Measurements from ENCODE around the gene KCNC4. TPM values are rescaled to one million over a fixed set of nuclear protein-coding genes. Genes with fewer than 3 reads are reported as not detected.

KCNC4 gene
- total and polyA plus RNA-seq, 2 donors (not counting 1 experiment from before 2014, with no cell fraction given): 0.66 to 0.76 TPM

- Histone ChIP-seq H3K4me3 (replicated peaks in 1 of 4; ENCODE audit: control extremely low read depth in 1 of 4, insufficient read depth in 1 of 4, low read depth in 3 of 4, low read length in 4 of 4) (no peak overlapping the region), H3K9me3 (ENCODE audit: control insufficient read depth, insufficient read depth, low read depth, low read length) (no peaks in the 10 kb centered on the region), H3K27ac (ENCODE audit: insufficient read depth, low read length) (no peak overlapping the region), H2AFZ (ENCODE audit: low read length) (no peak overlapping the region), H3K4me1 (ENCODE audit: control insufficient read depth, extremely low read depth, insufficient read depth, low read length) (no peaks in the 10 kb centered on the region), H3K9ac (ENCODE audit: insufficient read depth, low read length) (no peak overlapping the region), H3K4me2 (ENCODE audit: extremely low read depth, insufficient read depth, low read length) (no peak overlapping the region), H3K27me3 (ENCODE audit: control insufficient read depth, insufficient read depth, low read length) (peaks cover 3% of the 10 kb centered on the region), H4K20me1 (ENCODE audit: control insufficient read depth, extremely low read depth, insufficient read depth, low read length) (no peaks in the 10 kb centered on the region), H3K36me3 (ENCODE audit: control insufficient read depth, insufficient read depth, low read length) (no peaks in the 10 kb centered on the region), H3K79me2 (ENCODE audit: control insufficient read depth, insufficient read depth, low read length) (no peaks in the 10 kb centered on the region)
- no peak for TF ChIP-seq EZH2 (IDR thresholded peaks at IDR 0.05; ENCODE audit: low read length, missing control alignments)
- TF ChIP-seq CTCF (conservative IDR thresholded peaks at IDR 0.05 in 1 of 2, IDR thresholded peaks at IDR 0.05 in 1 of 2; ENCODE audit: low read depth in 1 of 2, low read length in 2 of 2): no peak
- no peak for DNase-seq (ENCODE audit: low read depth in 2 of 2)
These were observed 38.1 kb upstream of the KCNC4 start for GRCh38 chr1:110172001-110172400.

- H3K4me3 ChIP-seq (replicated peaks in 1 of 4; ENCODE audit: control extremely low read depth in 1 of 4, insufficient read depth in 1 of 4, low read depth in 3 of 4, low read length in 4 of 4): no peak overlapping the region
- no peaks in the 10 kb centered on the region for H3K9me3 ChIP-seq (ENCODE audit: control insufficient read depth, insufficient read depth, low read depth, low read length)
- H3K4me1 ChIP-seq (ENCODE audit: control insufficient read depth, extremely low read depth, insufficient read depth, low read length): no peaks in the 10 kb centered on the region
- H3K27ac ChIP-seq (ENCODE audit: insufficient read depth, low read length): no peak overlapping the region
- TF ChIP-seq EZH2 (IDR thresholded peaks at IDR 0.05; ENCODE audit: low read length, missing control alignments) (no peak), CTCF (conservative IDR thresholded peaks at IDR 0.05 in 1 of 2, IDR thresholded peaks at IDR 0.05 in 1 of 2; ENCODE audit: low read depth in 1 of 2, low read length in 2 of 2) (no peak)
- no peak overlapping the region for H2AFZ ChIP-seq (ENCODE audit: low read length)
- DNase-seq (ENCODE audit: low read depth in 2 of 2): no peak
- no peaks in the 10 kb centered on the region for H3K36me3 ChIP-seq (ENCODE audit: control insufficient read depth, insufficient read depth, low read length)
- H3K79me2 ChIP-seq (ENCODE audit: control insufficient read depth, insufficient read depth, low read length): no peaks in the 10 kb centered on the region
- H3K4me2 ChIP-seq (ENCODE audit: extremely low read depth, insufficient read depth, low read length): no peak overlapping the region
- H3K27me3 ChIP-seq (ENCODE audit: control insufficient read depth, insufficient read depth, low read length): no peaks in the 10 kb centered on the region
- no peaks in the 10 kb centered on the region for H4K20me1 ChIP-seq (ENCODE audit: control insufficient read depth, extremely low read depth, insufficient read depth, low read length)
- H3K9ac ChIP-seq (ENCODE audit: insufficient read depth, low read length): no peak overlapping the region
These were observed 36.5 kb upstream of the KCNC4 start for GRCh38 chr1:110173466-110174105.

- no peaks in the 10 kb centered on the region for H3K4me1 ChIP-seq (ENCODE audit: control insufficient read depth, extremely low read depth, insufficient read depth, low read length)
- H3K9me3 ChIP-seq (ENCODE audit: control insufficient read depth, insufficient read depth, low read depth, low read length): no peaks in the 10 kb centered on the region
- no peaks in the 10 kb centered on the region for H4K20me1 ChIP-seq (ENCODE audit: control insufficient read depth, extremely low read depth, insufficient read depth, low read length)
- TF ChIP-seq EZH2 (IDR thresholded peaks at IDR 0.05; ENCODE audit: low read length, missing control alignments) (no peak), CTCF (conservative IDR thresholded peaks at IDR 0.05 in 1 of 2, IDR thresholded peaks at IDR 0.05 in 1 of 2; ENCODE audit: low read depth in 1 of 2, low read length in 2 of 2) (no peak)
- H3K36me3 ChIP-seq (ENCODE audit: control insufficient read depth, insufficient read depth, low read length): no peaks in the 10 kb centered on the region
- H3K79me2 ChIP-seq (ENCODE audit: control insufficient read depth, insufficient read depth, low read length): no peaks in the 10 kb centered on the region
- H3K9ac ChIP-seq (ENCODE audit: insufficient read depth, low read length): no peak overlapping the region
- no peak overlapping the region for H2AFZ ChIP-seq (ENCODE audit: low read length)
- no peak for DNase-seq (ENCODE audit: low read depth in 2 of 2)
- H3K27me3 ChIP-seq (ENCODE audit: control insufficient read depth, insufficient read depth, low read length): no peaks in the 10 kb centered on the region
- no peak overlapping the region for H3K27ac ChIP-seq (ENCODE audit: insufficient read depth, low read length)
- H3K4me2 ChIP-seq (ENCODE audit: extremely low read depth, insufficient read depth, low read length): no peak overlapping the region
- no peak overlapping the region for H3K4me3 ChIP-seq (replicated peaks in 1 of 4; ENCODE audit: control extremely low read depth in 1 of 4, insufficient read depth in 1 of 4, low read depth in 3 of 4, low read length in 4 of 4)
These were observed 35.2 kb upstream of the KCNC4 start for GRCh38 chr1:110174961-110175360.
